ENCODE results near the gene CFLAR. TPM values are rescaled to one million over a fixed set of nuclear protein-coding genes. Genes with fewer than 3 reads are reported as not detected.
A peak's percentile ranks its signal among the peaks of the same experiment; 100 is the strongest.
"Not testable (repeated sequence)": the region's sequence is repeated elsewhere in the genome, so short reads cannot be mapped to it uniquely, and the experiment has no call there.

CFLAR gene
- total RNA-seq, 4 donors from 2014 or later = 157 to 526 (median 297) TPM

DNA sequence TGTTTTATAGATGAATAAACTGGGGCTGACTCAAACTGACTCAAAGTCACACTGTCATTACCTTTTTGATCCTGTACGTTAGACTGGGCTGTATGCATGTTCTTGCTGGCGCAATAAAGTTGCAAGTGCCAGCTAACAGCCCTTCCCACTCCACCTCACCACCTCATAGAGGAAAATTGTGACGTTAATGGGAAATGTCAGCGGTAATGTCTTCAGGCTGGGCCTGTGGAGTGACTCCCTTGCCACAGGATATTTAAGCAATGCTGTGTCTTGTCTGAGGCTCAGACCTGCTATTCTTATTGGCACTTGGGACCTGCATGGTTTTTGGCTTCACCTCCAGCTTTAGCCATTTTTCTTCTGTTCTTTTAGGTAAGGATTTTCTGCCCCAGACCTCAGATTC is 41.7 kb downstream of the CFLAR start:
- peak overlapping the region; percentile 16 to 77 (median 62) for H3K27ac ChIP-seq
- H3K4me1 ChIP-seq = peaks cover 0 to 29% (median 9%) of the 10 kb centered on the region in 4 donors
- peaks cover 2 to 97% (median 6%) of the 10 kb centered on the region in 3 donors for H3K36me3 ChIP-seq
- no peaks in the 10 kb centered on the region for H3K27me3 ChIP-seq
- no peak overlapping the region for H3K4me3 ChIP-seq
- H3K9me3 ChIP-seq = no peaks in the 10 kb centered on the region
- DNase-seq = no peak
- no peak for TF ChIP-seq POLR2A (IDR thresholded peaks at IDR 0.05)
- no peak for TF ChIP-seq CTCF (IDR thresholded peaks at IDR 0.05)

- DNase-seq = peak in 2 of 3 donors; percentile 81 to 86
Measured at GRCh38 chr2:201158111-201158929, 42.4 kb downstream of the CFLAR start.

GRCh38 chr2:201164166-201164565 is 48.2 kb downstream of the CFLAR start:
- no peak for TF ChIP-seq POLR2A (IDR thresholded peaks at IDR 0.05)
- no peak for TF ChIP-seq CTCF (IDR thresholded peaks at IDR 0.05)
- Histone ChIP-seq H3K4me3 (no peak overlapping the region), H3K4me1 (no peaks in the 10 kb centered on the region), H3K27ac (no peak overlapping the region), H3K27me3 (no peaks in the 10 kb centered on the region), H3K36me3 (peaks cover 0 to 73% (median 6%) of the 10 kb centered on the region in 3 donors), H3K9me3 (no peaks in the 10 kb centered on the region)
- DNase-seq = no peak

More at GRCh38 chr2:201158111-201158929, 42.4 kb downstream of the CFLAR start:
- Histone ChIP-seq H3K4me1 (peaks cover 0 to 29% (median 9%) of the 10 kb centered on the region in 4 donors), H3K9me3 (no peaks in the 10 kb centered on the region), H3K4me3 (no peak overlapping the region), H3K27ac (peak overlapping the region; percentile 16 to 77 (median 62)), H3K36me3 (peaks cover 1 to 97% (median 6%) of the 10 kb centered on the region in 3 donors), H3K27me3 (no peaks in the 10 kb centered on the region)
- TF ChIP-seq CTCF (IDR thresholded peaks at IDR 0.05) (peak; percentile 18 to 85 (median 72)), POLR2A (IDR thresholded peaks at IDR 0.05) (no peak)

GRCh38 chr2:201167546-201167945 is 51.6 kb downstream of the CFLAR start:
- peaks cover 0 to 39% (median 0%) of the 10 kb centered on the region in 3 donors for H3K36me3 ChIP-seq
- DNase-seq = no peak
- no peaks in the 10 kb centered on the region for H3K27me3 ChIP-seq
- no peak overlapping the region for H3K4me3 ChIP-seq
- no peak for TF ChIP-seq POLR2A (IDR thresholded peaks at IDR 0.05)
- TF ChIP-seq CTCF (IDR thresholded peaks at IDR 0.05) = no peak
- no peak overlapping the region for H3K27ac ChIP-seq
- no peaks in the 10 kb centered on the region for H3K4me1 ChIP-seq
- H3K9me3 ChIP-seq = no peaks in the 10 kb centered on the region

GRCh38 chr2:201168496-201168895 is 52.5 kb downstream of the CFLAR start:
- H3K27me3 ChIP-seq, DNase-seq, H3K4me1 ChIP-seq, H3K9me3 ChIP-seq, H3K27ac ChIP-seq, H3K4me3 ChIP-seq: not testable (repeated sequence)
- H3K36me3 ChIP-seq = peaks cover 0 to 30% (median 0%) of the 10 kb centered on the region in 3 donors

GRCh38 chr2:201171259-201171814 is 55.4 kb downstream of the CFLAR start:
- Histone ChIP-seq H3K4me1 (no peaks in the 10 kb centered on the region), H3K9me3 (no peaks in the 10 kb centered on the region), H3K27ac (no peak overlapping the region), H3K4me3 (no peak overlapping the region), H3K36me3 (peaks cover 0 to 5% (median 0%) of the 10 kb centered on the region in 3 donors), H3K27me3 (no peaks in the 10 kb centered on the region)
- no peak for DNase-seq
- TF ChIP-seq CTCF (IDR thresholded peaks at IDR 0.05) (no peak), POLR2A (IDR thresholded peaks at IDR 0.05) (no peak)

All from Peyer's patch (tissue), 4 donors.